ENCODE measurements around the gene EIF1B. TPM values are rescaled to one million over a fixed set of nuclear protein-coding genes. Genes with fewer than 3 reads are reported as not detected.

Gene EIF1B
- total and polyA plus RNA-seq, 2 donors from 2014 or later: 48.3 to 97.8 TPM

DNA sequence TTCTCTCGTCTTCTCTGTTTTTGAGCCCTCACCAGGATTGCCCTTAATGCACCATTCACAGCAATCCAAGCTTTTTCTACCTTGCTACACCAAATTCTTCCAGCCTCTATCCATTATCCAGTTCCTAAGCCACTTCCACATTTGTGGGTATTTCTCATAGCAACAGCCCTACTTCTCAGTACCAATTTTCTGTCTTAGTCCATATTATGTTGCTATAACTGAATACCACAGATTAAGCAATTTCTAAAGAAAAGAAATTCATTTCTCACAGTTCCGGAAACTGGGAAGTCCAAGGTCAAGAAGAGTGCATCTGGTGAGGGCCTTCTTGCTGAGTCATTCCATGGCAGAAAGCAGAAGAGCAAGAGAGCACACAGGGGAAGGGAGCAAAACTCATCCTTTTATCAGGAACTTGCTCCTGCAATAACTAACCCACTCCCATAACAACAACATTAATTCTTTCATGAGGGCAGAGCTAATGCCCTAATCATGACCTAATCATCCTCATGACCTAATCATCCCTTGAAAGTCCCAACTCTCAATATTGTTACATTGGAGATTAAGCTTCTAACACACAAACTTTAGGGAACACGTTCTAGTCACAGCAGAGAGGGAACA lies 9.7 kb upstream of the EIF1B start:
- intact Hi-C loops (cut with DNase I): no loop called here
- H3K27me3 ChIP-seq (ENCODE audit: control insufficient read depth, insufficient read depth, low read length): no peaks in the 10 kb centered on the region
- no peaks in the 10 kb centered on the region for H3K9me3 ChIP-seq (ENCODE audit: control insufficient read depth in 2 of 3, insufficient read depth in 1 of 3, low read length in 3 of 3)
- FAIRE-seq (no peak), DNase-seq (peak in 1 of 5 donors; percentile 13)
- no peak overlapping the region for H3K27ac ChIP-seq (ENCODE audit: low read depth in 2 of 2, low read length in 2 of 2)
- no peak overlapping the region for H3K4me3 ChIP-seq (ENCODE audit: low read length in 3 of 3)
- H3K4me1 ChIP-seq (ENCODE audit: control insufficient read depth in 2 of 3, insufficient read depth in 2 of 3, low read depth in 1 of 3, low read length in 3 of 3): no peaks in the 10 kb centered on the region
- peaks cover 0 to 3% (median 0%) of the 10 kb centered on the region in 3 donors for H3K36me3 ChIP-seq (ENCODE audit: control insufficient read depth in 2 of 3, insufficient read depth in 3 of 3, low read length in 3 of 3)
- TF ChIP-seq, protein P1, sequence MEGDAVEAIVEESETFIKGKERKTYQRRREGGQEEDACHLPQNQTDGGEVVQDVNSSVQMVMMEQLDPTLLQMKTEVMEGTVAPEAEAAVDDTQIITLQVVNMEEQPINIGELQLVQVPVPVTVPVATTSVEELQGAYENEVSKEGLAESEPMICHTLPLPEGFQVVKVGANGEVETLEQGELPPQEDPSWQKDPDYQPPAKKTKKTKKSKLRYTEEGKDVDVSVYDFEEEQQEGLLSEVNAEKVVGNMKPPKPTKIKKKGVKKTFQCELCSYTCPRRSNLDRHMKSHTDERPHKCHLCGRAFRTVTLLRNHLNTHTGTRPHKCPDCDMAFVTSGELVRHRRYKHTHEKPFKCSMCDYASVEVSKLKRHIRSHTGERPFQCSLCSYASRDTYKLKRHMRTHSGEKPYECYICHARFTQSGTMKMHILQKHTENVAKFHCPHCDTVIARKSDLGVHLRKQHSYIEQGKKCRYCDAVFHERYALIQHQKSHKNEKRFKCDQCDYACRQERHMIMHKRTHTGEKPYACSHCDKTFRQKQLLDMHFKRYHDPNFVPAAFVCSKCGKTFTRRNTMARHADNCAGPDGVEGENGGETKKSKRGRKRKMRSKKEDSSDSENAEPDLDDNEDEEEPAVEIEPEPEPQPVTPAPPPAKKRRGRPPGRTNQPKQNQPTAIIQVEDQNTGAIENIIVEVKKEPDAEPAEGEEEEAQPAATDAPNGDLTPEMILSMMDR (IDR thresholded peaks at IDR 0.05; ENCODE audit: borderline replicate concordance, extremely low read depth, insufficient read depth): no peak
- H3K9ac ChIP-seq (ENCODE audit: low read length in 3 of 3): no peak overlapping the region

DNA sequence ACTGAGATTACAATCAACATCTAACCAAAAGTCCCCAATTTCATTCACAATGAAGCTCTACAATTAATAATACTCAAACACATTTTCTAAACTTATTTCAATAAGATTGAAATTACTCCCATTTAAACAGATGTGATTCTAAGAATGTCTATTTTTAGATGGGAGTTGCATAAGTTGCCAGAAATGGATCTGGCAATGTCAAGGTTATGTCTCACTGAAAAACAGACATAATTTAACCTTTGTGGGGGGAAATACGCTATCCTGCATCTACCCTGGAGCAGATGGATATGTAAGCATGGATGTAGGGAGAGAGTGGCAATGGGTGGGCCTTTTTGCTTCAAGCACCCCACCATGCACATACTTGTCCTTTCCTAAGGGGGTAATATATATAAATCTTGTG lies 6.7 kb upstream of the EIF1B start:
- H3K27me3 ChIP-seq (ENCODE audit: control insufficient read depth, insufficient read depth, low read length): no peaks in the 10 kb centered on the region

DNA sequence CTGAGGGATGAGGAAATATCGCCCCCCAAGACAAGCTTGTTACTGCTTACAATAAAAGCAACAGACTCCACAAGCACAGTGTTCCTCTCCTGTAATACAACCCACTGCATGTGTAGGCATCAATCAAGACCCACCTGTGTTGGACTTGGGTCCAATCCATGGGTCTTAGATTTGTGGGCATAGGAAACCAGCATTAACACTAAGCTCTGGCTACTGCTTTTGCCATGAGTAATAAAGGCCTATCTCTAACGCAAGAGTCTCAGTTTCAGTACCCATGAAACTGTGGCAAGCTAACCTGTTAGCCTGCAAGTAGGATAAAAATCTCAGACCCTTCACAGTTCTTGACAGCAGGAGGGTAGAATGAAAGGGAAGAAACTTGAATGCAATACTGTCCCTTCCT lies 5.2 kb upstream of the EIF1B start:
- no peak overlapping the region for H3K4me3 ChIP-seq (ENCODE audit: low read length in 3 of 3)
- H3K27me3 ChIP-seq (ENCODE audit: control insufficient read depth, insufficient read depth, low read length): no peaks in the 10 kb centered on the region
- DNase-seq (no peak), FAIRE-seq (no peak)
- no peaks in the 10 kb centered on the region for H3K9me3 ChIP-seq (ENCODE audit: control insufficient read depth in 2 of 3, insufficient read depth in 1 of 3, low read length in 3 of 3)
- no peak overlapping the region for H3K27ac ChIP-seq (ENCODE audit: low read depth in 2 of 2, low read length in 2 of 2)
- no peak overlapping the region for H3K9ac ChIP-seq (ENCODE audit: low read length in 3 of 3)
- peaks cover 0 to 3% (median 0%) of the 10 kb centered on the region in 3 donors for H3K36me3 ChIP-seq (ENCODE audit: control insufficient read depth in 2 of 3, insufficient read depth in 3 of 3, low read length in 3 of 3)
- intact Hi-C loops (cut with DNase I): no loop called here
- TF ChIP-seq, protein P1 (IDR thresholded peaks at IDR 0.05; ENCODE audit: borderline replicate concordance, extremely low read depth, insufficient read depth): no peak
- peaks cover 0 to 6% (median 0%) of the 10 kb centered on the region in 3 donors for H3K4me1 ChIP-seq (ENCODE audit: control insufficient read depth in 2 of 3, insufficient read depth in 2 of 3, low read depth in 1 of 3, low read length in 3 of 3)

More for the DNA sequence above, 6.7 kb upstream of the EIF1B start:
- Histone ChIP-seq H3K9ac (ENCODE audit: low read length in 3 of 3) (no peak overlapping the region), H3K9me3 (ENCODE audit: control insufficient read depth in 2 of 3, insufficient read depth in 1 of 3, low read length in 3 of 3) (no peaks in the 10 kb centered on the region), H3K4me3 (ENCODE audit: low read length in 3 of 3) (no peak overlapping the region), H3K27ac (ENCODE audit: low read depth in 2 of 2, low read length in 2 of 2) (no peak overlapping the region), H3K4me1 (ENCODE audit: control insufficient read depth in 2 of 3, insufficient read depth in 2 of 3, low read depth in 1 of 3, low read length in 3 of 3) (no peaks in the 10 kb centered on the region), H3K36me3 (ENCODE audit: control insufficient read depth in 2 of 3, insufficient read depth in 3 of 3, low read length in 3 of 3) (peaks cover 0 to 3% (median 0%) of the 10 kb centered on the region in 3 donors)
- no peak for FAIRE-seq
- TF ChIP-seq, protein P1 (IDR thresholded peaks at IDR 0.05; ENCODE audit: borderline replicate concordance, extremely low read depth, insufficient read depth): no peak
- intact Hi-C loops (cut with DNase I): no loop called here
- no peak for DNase-seq
